GM12878 (cell line): ENCODE data around the gene PCK2. TPM values are rescaled to one million over a fixed set of nuclear protein-coding genes. Genes with fewer than 3 reads are reported as not detected.

Experiments used
- ATAC-seq: fragments of 200-7000 bp; cut with Tn5 transposase; 3 replicates; pipeline ENCODE4 v1.9.1; 2020; ENCODE audit warnings: mild to moderate bottlenecking, moderate library complexity
- BruUV-seq: library from RNA; stranded (reverse); fragments of 400-500 nt; replicated peaks from 2 replicates; lab custom pipeline; 2021; lab: Mats Ljungman, UMichigan
- CTCF ChIA-PET: fragments of 300-600 bp; sonication (Branson Sonifier 250); formaldehyde crosslinking; extraction: SDS; loops from one replicate; lab custom pipeline; 2021; ENCODE audit warnings: inconsistent platforms; lab: Yijun Ruan, JAX
- POLR2A ChIA-PET: fragments of 350-600 bp; formaldehyde crosslinking; extraction: SDS; loops from one replicate; lab custom pipeline; 2021; ENCODE audit warnings: inconsistent platforms; lab: Charles Lee
- RAD21 ChIA-PET: fragments of 300-600 bp; sonication (Branson Sonifier 250); formaldehyde crosslinking; loops from one replicate; lab custom pipeline; 2023; ENCODE audit warnings: antibody characterized with exemption; ENCODE audit not compliant: unreplicated experiment; lab: Charles Lee
- SMC1A ChIA-PET: fragments of 300-600 bp; sonication (Branson Sonifier 250); formaldehyde crosslinking; loops from one replicate; lab custom pipeline; 2023; ENCODE audit not compliant: unreplicated experiment, uncharacterized antibody; lab: Charles Lee
- DNase-seq: peaks from one replicate; pipeline ENCODE4 v3.0.0-alpha.2; 2011; ENCODE audit warnings: low read depth, low spot score
- FAIRE-seq: peaks from 3 replicates; lab custom pipeline; 2011; peaks lifted over from hg19 to GRCh38; lab: Jason Lieb, UNC
- H2AFZ ChIP-seq: 2 replicates; pipeline ENCODE4 v1.6.0; 2011; ENCODE audit warnings: low read depth, low read length, control low read depth; ENCODE audit not compliant: control insufficient read depth
- H3K27ac ChIP-seq: 2 replicates; pipeline ENCODE4 v1.5.1; 2011; ENCODE audit warnings: control low read depth; ENCODE audit not compliant: control insufficient read depth, insufficient read depth
- H3K27me3 ChIP-seq, 2 experiments: replicated peaks in 1 of 2; 2 replicates each; pipeline versions ENCODE4 v1.6.0 to v1.6.1; 2011; ENCODE audit warnings: low read length in 1 of 2; ENCODE audit not compliant: control insufficient read depth in 2 of 2, insufficient read depth in 2 of 2
- H3K36me3 ChIP-seq, 2 experiments: 2 replicates each; pipeline ENCODE4 v1.5.1; 2011; ENCODE audit warnings: low read length in 1 of 2; ENCODE audit not compliant: control insufficient read depth in 2 of 2, insufficient read depth in 2 of 2
- H3K4me1 ChIP-seq: 2 replicates; pipeline ENCODE4 v1.6.1; 2011; ENCODE audit warnings: mild to moderate bottlenecking, low read length, moderate library complexity, mixed read lengths; ENCODE audit not compliant: control insufficient read depth, insufficient read depth
- H3K4me2 ChIP-seq: 2 replicates; pipeline ENCODE4 v1.6.0; 2011; ENCODE audit warnings: control low read depth; ENCODE audit not compliant: control insufficient read depth, insufficient read depth
- H3K4me3 ChIP-seq: fragments of 200-600 bp; sonication (generic); 2 replicates; pipeline ENCODE4 v1.5.1; 2016
- H3K79me2 ChIP-seq: 2 replicates; pipeline ENCODE4 v1.6.0; 2011; ENCODE audit warnings: low read length; ENCODE audit not compliant: control insufficient read depth, insufficient read depth
- H3K9ac ChIP-seq: 2 replicates; pipeline ENCODE4 v1.8.0; 2011; ENCODE audit warnings: low read length, control low read depth, mixed read lengths; ENCODE audit not compliant: control insufficient read depth, insufficient read depth
- H3K9me3 ChIP-seq: replicated peaks from 3 replicates; pipeline ENCODE4 v1.5.1; 2011; ENCODE audit warnings: mild to moderate bottlenecking, low read length; ENCODE audit not compliant: control insufficient read depth, insufficient read depth
- H4K20me1 ChIP-seq: 2 replicates; pipeline ENCODE4 v1.6.0; 2011; ENCODE audit not compliant: control insufficient read depth, insufficient read depth
- BRCA1 ChIP-seq: IDR thresholded peaks from 2 replicates; pipeline ENCODE4 v1.6.1; 2011; ENCODE audit warnings: low read depth, low read length, improper control_type of control experiment
- CEBPB ChIP-seq, 2 experiments: fragments of 150-350 bp in 1 of 2; IDR thresholded peaks; 2 replicates each; pipeline ENCODE4 v1.6.1; 2012 to 2014; ENCODE audit warnings: low read depth in 2 of 2, low read length in 2 of 2, borderline replicate concordance in 1 of 2, inconsistent platforms in 1 of 2
- E2F8 ChIP-seq: fragments of 450-650 bp; IDR thresholded peaks from 2 replicates; pipeline ENCODE4 v1.6.1; 2018; ENCODE audit warnings: mild to moderate bottlenecking, low read depth, moderate library complexity; ENCODE audit not compliant: partially characterized antibody
- FOXK2 ChIP-seq: fragments of 450-650 bp; IDR thresholded peaks from 2 replicates; pipeline ENCODE4 v1.6.1; 2017; ENCODE audit warnings: mild to moderate bottlenecking, moderate library complexity
- HDAC6 ChIP-seq: fragments of 200-600 bp; sonication (generic); IDR thresholded peaks from one replicate; pipeline ENCODE4 v1.8.0; 2017; ENCODE audit warnings: antibody characterized with exemption; ENCODE audit not compliant: unreplicated experiment
- KLF5 ChIP-seq: fragments of 450-650 bp; IDR thresholded peaks from 2 replicates; pipeline ENCODE4 v1.6.1; 2014; ENCODE audit warnings: mild to moderate bottlenecking; ENCODE audit not compliant: partially characterized antibody
- MEF2B ChIP-seq: fragments of 450-650 bp; IDR thresholded peaks from 2 replicates; pipeline ENCODE4 v1.6.1; 2018; ENCODE audit warnings: mild to moderate bottlenecking, moderate library complexity; ENCODE audit not compliant: partially characterized antibody, poor library complexity, severe bottlenecking
- NFIC ChIP-seq: IDR thresholded peaks from 2 replicates; pipeline ENCODE4 v1.6.1; 2012; ENCODE audit warnings: low read depth, mild to moderate bottlenecking, inconsistent platforms, low read length, moderate library complexity
- PRDM15 ChIP-seq: fragments of 450-650 bp; formaldehyde crosslinking; IDR thresholded peaks from 2 replicates; pipeline ENCODE4 v1.4.0; 2020; ENCODE audit warnings: mild to moderate bottlenecking, moderate library complexity
- RAD51 ChIP-seq: fragments of 450-650 bp; IDR thresholded peaks from 2 replicates; pipeline ENCODE4 v1.6.1; 2016; ENCODE audit warnings: moderate library complexity, mild to moderate bottlenecking, inconsistent platforms
- RUNX3 ChIP-seq: IDR thresholded peaks from 2 replicates; pipeline ENCODE4 v1.6.1; 2012; ENCODE audit warnings: low read length, inconsistent platforms
- SMARCA5 ChIP-seq: fragments of 450-650 bp; IDR thresholded peaks from 2 replicates; pipeline ENCODE4 v1.6.1; 2017; ENCODE audit warnings: mild to moderate bottlenecking
- SREBF2 ChIP-seq: IDR thresholded peaks from 2 replicates; pipeline ENCODE4 v1.6.1; 2012; ENCODE audit warnings: mild to moderate bottlenecking, low read length
- TAF1 ChIP-seq: IDR thresholded peaks from 2 replicates; pipeline ENCODE4 v1.6.1; 2011; ENCODE audit warnings: mild to moderate bottlenecking, low read depth, low read length, borderline replicate concordance
- ZNF592 ChIP-seq: fragments of 450-650 bp; IDR thresholded peaks from 2 replicates; pipeline ENCODE4 v1.6.1; 2017; ENCODE audit warnings: mild to moderate bottlenecking, moderate library complexity
- WGBS: methylation state at CpG from one replicate; pipeline ENCODE4 v1.1.6; 2016; ENCODE audit warnings: low lambda C conversion rate; ENCODE audit not compliant: insufficient replicate concordance, insufficient coverage; ENCODE audit errors: missing lambda C conversion rate; 5-methylcytosine and 5-hydroxymethylcytosine counted together
- in situ Hi-C: fragments of 300-500 bp; cut with MboI; formaldehyde crosslinking; loops from 9 replicates; pipeline ENCODE4 v1.14.3; 2018; ENCODE audit warnings: mixed read lengths
- intact Hi-C: fragments of 100-400 bp; cut with micrococcal nuclease; formaldehyde crosslinking; loops from one replicate; pipeline ENCODE4 v1.14.2; 2022; ENCODE audit not compliant: unreplicated experiment
- polyA plus RNA-seq, 11 experiments: library from polyadenylated mRNA; depleted of rRNA in 4 of 11; unstranded in 6 of 11; stranded (reverse) in 5 of 11; fragments of >200 nt; fragmentation: Nextera tagmentation in 4 of 11; fragmentation: Illumina TruSeq in 1 of 11; extraction: Ambion mirVana in 4 of 11; extraction: Trizol in 1 of 11; gene quantifications; 1 replicate in 1 of 11; 2 replicates in 10 of 11; pipeline versions ENCODE4 v1.2.1 to v1.2.3, GENCODE V29; 2011 to 2016; ENCODE audit warnings: inconsistent platforms in 2 of 11, missing spikeins in 2 of 11, low read depth in 1 of 11
- total RNA-seq, 4 experiments: library from RNA; depleted of rRNA in 3 of 4; stranded (reverse); fragments of >200 nt in 3 of 4; fragmentation: Illumina TruSeq in 1 of 4; extraction: Trizol in 1 of 4; gene quantifications; 2 replicates each; pipeline versions ENCODE4 v1.2.1 to v1.2.3, GENCODE V29; 2013 to 2021

The PCK2 gene
- total and polyA plus RNA-seq, 10 of the 15 experiments (the other 5 are each of a cell fraction or from before 2014, with no cell fraction given): 6.6 to 110 (median 44.6) TPM

GRCh38 chr14:24054324-24054641, 39.8 kb upstream of the PCK2 start:
- no peak overlapping the region for H3K4me3 ChIP-seq
- H3K4me2 ChIP-seq: no peak overlapping the region
- no peak for FAIRE-seq
- ChIA-PET RAD21 (interaction anchor here (1.0 kb wide), 2 partner anchors 39 to 55 kb away, joined by 4 to 8 read pairs; no protein-coding TSS in a partner anchor), POLR2A (interaction anchor here (1.0 kb wide), 1 partner anchor 39 kb away, joined by 4 read pairs; no protein-coding TSS in a partner anchor), SMC1A (interaction anchor here (1.1 to 1.3 kb wide), 2 partner anchors 18 to 36 kb away, joined by 3 read pairs; no protein-coding TSS in a partner anchor), CTCF (interaction anchor here (0.8 to 6.3 kb wide), 3 partner anchors 38 to 60 kb away, joined by 3 to 197 read pairs (median 5); partner anchors contain the start of genes DCAF11, NRL and PCK2)
- no peak overlapping the region for H3K27ac ChIP-seq
- no peak overlapping the region for H2AFZ ChIP-seq
- no peaks in the 10 kb centered on the region for H4K20me1 ChIP-seq
- WGBS: 70% methylated on average over 6 of the region's 6 CpGs
- H3K9ac ChIP-seq: no peak overlapping the region
- no peaks in the 10 kb centered on the region for H3K36me3 ChIP-seq
- peaks cover 0 to 3% of the 10 kb centered on the region in 2 experiments; a peak in 1 of 4 replicates for H3K27me3 ChIP-seq
- peaks cover 15% of the 10 kb centered on the region for H3K4me1 ChIP-seq
- H3K9me3 ChIP-seq: no peaks in the 10 kb centered on the region
- in situ Hi-C loops: no loop called here
- BruUV-seq: no TSS peak
- no peak for DNase-seq
- H3K79me2 ChIP-seq: no peaks in the 10 kb centered on the region
- no peak for ATAC-seq
- intact Hi-C loops: no loop called here
- no peak for TF ChIP-seq ZNF592
- TF ChIP-seq BRCA1: no peak
- no peak for TF ChIP-seq FOXK2
- TF ChIP-seq KLF5: no peak
- TF ChIP-seq SREBF2: no peak
- no peak for TF ChIP-seq NFIC
- no peak for TF ChIP-seq RAD51
- TF ChIP-seq PRDM15: no peak
- TF ChIP-seq MEF2B: no peak
- TF ChIP-seq CEBPB (IDR thresholded peaks at IDR 0.05; ENCODE audit: borderline replicate concordance in 1 of 2, low read depth in 2 of 2, low read length in 2 of 2): no peak
- TF ChIP-seq SMARCA5: no peak
- TF ChIP-seq RUNX3: no peak
- no peak for TF ChIP-seq TAF1
- no peak for TF ChIP-seq HDAC6
- TF ChIP-seq E2F8: no peak
